Mesothelial cell of epicardium (in vitro differentiated cells): Measurements from ENCODE around the gene SPTBN5. TPM values are rescaled to one million over a fixed set of nuclear protein-coding genes. Genes with fewer than 3 reads are reported as not detected.

Source experiments
- DNase-seq, 2 experiments: peaks; one replicate each; pipeline ENCODE4 v3.0.0; 2021; ENCODE audit warnings: low spot score in 2 of 2; ENCODE audit not compliant: unreplicated experiment in 2 of 2
- H3K27ac Mint-ChIP-seq: 2 replicates; pipeline ENCODE4 v1.8.0; 2021; ENCODE audit warnings: mixed read lengths
- H3K27me3 Mint-ChIP-seq: 2 replicates; pipeline ENCODE4 v1.8.0; 2021; ENCODE audit warnings: low read depth, mixed read lengths
- H3K36me3 Mint-ChIP-seq: 2 replicates; pipeline ENCODE4 v1.8.0; 2021; ENCODE audit warnings: mixed read lengths
- H3K4me1 Mint-ChIP-seq: 2 replicates; pipeline ENCODE4 v1.8.0; 2021; ENCODE audit warnings: mixed read lengths
- H3K4me3 Mint-ChIP-seq: 2 replicates; pipeline ENCODE4 v1.8.0; 2021; ENCODE audit warnings: mild to moderate bottlenecking, moderate library complexity, mixed read lengths
- H3K9me3 Mint-ChIP-seq: 2 replicates; pipeline ENCODE4 v1.8.0; 2021; ENCODE audit warnings: mixed read lengths
- CTCF ChIP-seq: fragments of 200-600 bp; sonication (generic); IDR thresholded peaks from one replicate; pipeline ENCODE4 v1.5.0; 2021; ENCODE audit warnings: antibody characterized with exemption; ENCODE audit not compliant: unreplicated experiment
- total RNA-seq: library from RNA; stranded (reverse); gene quantifications from 3 replicates; pipeline ENCODE4 v1.2.1, GENCODE V29; 2021

Gene SPTBN5
- total RNA-seq, 1 donor from 2014 or later, result 2.7 TPM

GRCh38 chr15:41862515-41863116 is 31.2 kb downstream of the SPTBN5 start:
- DNase-seq, result no peak
- no peak overlapping the region for H3K4me3 Mint-ChIP-seq
- peaks cover 12% of the 10 kb centered on the region for H3K4me1 Mint-ChIP-seq
- TF ChIP-seq CTCF, result no peak
- H3K27me3 Mint-ChIP-seq, result no peaks in the 10 kb centered on the region
- no peaks in the 10 kb centered on the region for H3K36me3 Mint-ChIP-seq
- H3K9me3 Mint-ChIP-seq, result no peaks in the 10 kb centered on the region
- H3K27ac Mint-ChIP-seq, result no peak overlapping the region

GRCh38 chr15:41861736-41862356 is 32.0 kb downstream of the SPTBN5 start:
- Mint-ChIP-seq H3K4me3 (no peak overlapping the region), H3K27me3 (no peaks in the 10 kb centered on the region), H3K9me3 (no peaks in the 10 kb centered on the region), H3K27ac (no peak overlapping the region), H3K36me3 (no peaks in the 10 kb centered on the region), H3K4me1 (peaks cover 10% of the 10 kb centered on the region)
- DNase-seq, result no peak
- TF ChIP-seq CTCF, result no peak

- TF ChIP-seq CTCF, result no peak
- no peaks in the 10 kb centered on the region for H3K9me3 Mint-ChIP-seq
- no peaks in the 10 kb centered on the region for H3K36me3 Mint-ChIP-seq
- no peak overlapping the region for H3K27ac Mint-ChIP-seq
- H3K27me3 Mint-ChIP-seq, result no peaks in the 10 kb centered on the region
- peaks cover 12% of the 10 kb centered on the region for H3K4me1 Mint-ChIP-seq
- H3K4me3 Mint-ChIP-seq, result no peak overlapping the region
- no peak for DNase-seq
Observed at GRCh38 chr15:41860049-41860828, 33.6 kb downstream of the SPTBN5 start.

DNA sequence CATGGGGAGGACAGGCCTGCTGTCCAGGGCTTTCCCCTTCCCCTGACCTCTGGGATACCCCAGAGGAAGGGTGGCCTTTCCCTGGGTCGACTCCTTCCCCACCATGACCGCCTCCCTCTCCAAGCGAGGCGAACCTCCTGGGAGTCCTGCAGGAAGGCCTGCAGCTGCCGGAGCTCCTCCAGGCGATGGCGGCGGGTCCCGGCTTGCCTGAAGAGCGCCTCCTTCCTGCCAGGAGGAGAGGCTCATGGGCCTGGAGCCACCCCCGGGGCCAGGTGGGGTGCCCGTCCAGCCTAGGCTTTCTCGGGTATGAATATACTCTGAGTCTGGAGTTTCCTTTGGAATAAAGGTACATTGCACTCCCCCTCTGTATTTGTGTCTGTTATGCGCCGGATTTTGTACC is 35.1 kb downstream of the SPTBN5 start:
- no peak for TF ChIP-seq CTCF
- H3K27ac Mint-ChIP-seq, result no peak overlapping the region
- no peaks in the 10 kb centered on the region for H3K27me3 Mint-ChIP-seq
- no peaks in the 10 kb centered on the region for H3K36me3 Mint-ChIP-seq
- H3K9me3 Mint-ChIP-seq, result no peaks in the 10 kb centered on the region
- H3K4me3 Mint-ChIP-seq, result no peak overlapping the region
- no peak for DNase-seq
- peaks cover 15% of the 10 kb centered on the region for H3K4me1 Mint-ChIP-seq

DNA sequence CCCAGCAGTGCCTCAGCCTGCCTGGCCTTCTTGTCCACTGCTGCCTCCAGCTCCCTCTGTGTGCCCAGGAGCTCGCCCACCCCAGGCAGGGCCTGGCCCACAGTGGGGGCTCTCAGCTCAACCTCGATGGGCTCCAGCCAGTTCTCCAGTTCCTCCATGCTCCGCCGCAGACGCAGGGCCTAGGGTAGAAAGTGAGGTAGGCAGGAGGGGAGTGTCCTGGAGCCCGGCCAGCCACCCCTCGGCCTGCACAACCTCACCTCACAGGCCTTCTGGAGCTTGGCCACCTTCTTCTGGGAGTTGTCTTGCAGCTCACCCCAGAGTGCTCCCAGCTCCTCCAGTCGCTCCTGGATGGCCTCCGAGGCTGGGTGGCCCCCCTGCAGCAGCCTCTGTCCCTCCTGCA is 36.5 kb downstream of the SPTBN5 start:
- DNase-seq, result no peak
- no peak for TF ChIP-seq CTCF
- Mint-ChIP-seq H3K4me3 (no peak overlapping the region), H3K36me3 (no peaks in the 10 kb centered on the region), H3K27me3 (no peaks in the 10 kb centered on the region), H3K9me3 (no peaks in the 10 kb centered on the region), H3K27ac (no peak overlapping the region), H3K4me1 (peaks cover 12% of the 10 kb centered on the region)
